A673 (cell line): ENCODE results near the gene FBN1.

Experiments used
- CTCF ChIP-seq: fragments of 300-800, 200-600 bp; sonication (generic); conservative IDR thresholded peaks from 2 replicates; pipeline ENCODE4 v1.5.1; 2017; ENCODE audit warnings: low read depth, mild to moderate bottlenecking, antibody characterized with exemption, low read length, moderate library complexity, mixed read lengths
- EZH2 ChIP-seq: fragments of 200-600 bp; sonication (generic); IDR thresholded peaks from 2 replicates; pipeline ENCODE4 v1.6.1; 2017; ENCODE audit warnings: borderline replicate concordance, low read depth, mild to moderate bottlenecking, mixed read lengths, antibody characterized with exemption, low read length; ENCODE audit not compliant: poor library complexity, severe bottlenecking

GRCh38 chr15:48458876-48459275 lies 186.6 kb downstream of the FBN1 start:
- TF ChIP-seq CTCF (no peak), EZH2 (no peak)
